ENCODE data around the gene CAND2. TPM values are rescaled to one million over a fixed set of nuclear protein-coding genes. Genes with fewer than 3 reads are reported as not detected.
"Not testable (repeated sequence)": the region's sequence is repeated elsewhere in the genome, so short reads cannot be mapped to it uniquely, and the experiment has no call there.

Gene CAND2
- total and polyA plus RNA-seq, 10 of the 15 experiments (the other 5 are each of a cell fraction or from before 2014, with no cell fraction given) = 0.03 to 1.9 (median 0.52) TPM

GRCh38 chr3:12878758-12879157 lies 82.3 kb downstream of the CAND2 start:
- H3K4me3 ChIP-seq; intact Hi-C loops (cut with micrococcal nuclease; ENCODE audit: unreplicated experiment); H3K27ac ChIP-seq (ENCODE audit: control insufficient read depth, insufficient read depth); ATAC-seq; H3K9me3 ChIP-seq (replicated peaks; ENCODE audit: control insufficient read depth, insufficient read depth, low read length); H3K27me3 ChIP-seq (replicated peaks in 1 of 2; ENCODE audit: control insufficient read depth in 2 of 2, insufficient read depth in 2 of 2, low read length in 1 of 2); POLR2A ChIA-PET; H2AFZ ChIP-seq (ENCODE audit: control insufficient read depth, low read depth, low read length); in situ Hi-C loops (cut with MboI); FAIRE-seq; H3K79me2 ChIP-seq (ENCODE audit: control insufficient read depth, insufficient read depth, low read length); H4K20me1 ChIP-seq (ENCODE audit: control insufficient read depth, insufficient read depth); H3K36me3 ChIP-seq (ENCODE audit: control insufficient read depth in 2 of 2, insufficient read depth in 2 of 2, low read length in 1 of 2); SMC1A ChIA-PET (ENCODE audit: uncharacterized antibody, unreplicated experiment); BruUV-seq (replicated peaks); H3K9ac ChIP-seq (ENCODE audit: control insufficient read depth, insufficient read depth, low read length); H3K4me2 ChIP-seq (ENCODE audit: control insufficient read depth, insufficient read depth); DNase-seq (ENCODE audit: low read depth, low spot score): not testable (repeated sequence)
- ChIA-PET RAD21 (ENCODE audit: unreplicated experiment) (interaction anchor here (1.3 kb wide), 1 partner anchor 11 kb away, joined by 4 read pairs; no protein-coding TSS in a partner anchor), CTCF (interaction anchor here (0.9 to 15.3 kb wide), 3 partner anchors 9 to 106 kb away, joined by 3 to 271 read pairs (median 3); no protein-coding TSS in a partner anchor)
- WGBS (ENCODE audit: insufficient coverage, insufficient replicate concordance, low lambda C conversion rate, missing lambda C conversion rate) = 37% methylated on average over 2 of the region's 2 CpGs
- peaks cover 14% of the 10 kb centered on the region for H3K4me1 ChIP-seq (ENCODE audit: control insufficient read depth, insufficient read depth, low read length)

GRCh38 chr3:12879191-12879815 lies 82.8 kb downstream of the CAND2 start:
- no TSS peak for BruUV-seq (replicated peaks)
- H3K9ac ChIP-seq (ENCODE audit: control insufficient read depth, insufficient read depth, low read length) = no peak overlapping the region
- TF ChIP-seq IKZF2 (IDR thresholded peaks at IDR 0.05) = no peak
- TF ChIP-seq REST (IDR thresholded peaks at IDR 0.05; ENCODE audit: low read depth, low read length) = peak; percentile 56; the same call in 1 of the 2 replicates
- H3K4me3 ChIP-seq = no peak overlapping the region
- no peaks in the 10 kb centered on the region for H3K79me2 ChIP-seq (ENCODE audit: control insufficient read depth, insufficient read depth, low read length)
- FAIRE-seq = no peak
- H3K27ac ChIP-seq (ENCODE audit: control insufficient read depth, insufficient read depth) = no peak overlapping the region
- no peaks in the 10 kb centered on the region for H3K36me3 ChIP-seq (ENCODE audit: control insufficient read depth in 2 of 2, insufficient read depth in 2 of 2, low read length in 1 of 2)
- no peaks in the 10 kb centered on the region; the same call in 2 of the 3 replicates for H3K9me3 ChIP-seq (replicated peaks; ENCODE audit: control insufficient read depth, insufficient read depth, low read length)
- CTCF ChIA-PET = interaction anchor here (0.9 to 15.3 kb wide), 4 partner anchors 9 to 105 kb away, joined by 3 to 271 read pairs (median 6); no protein-coding TSS in a partner anchor
- WGBS (ENCODE audit: insufficient coverage, insufficient replicate concordance, low lambda C conversion rate, missing lambda C conversion rate) = 77% methylated on average over 5 of the region's 5 CpGs
- RAD21 ChIA-PET (ENCODE audit: unreplicated experiment) = no interaction called here
- no peaks in the 10 kb centered on the region for H4K20me1 ChIP-seq (ENCODE audit: control insufficient read depth, insufficient read depth)
- in situ Hi-C loops (cut with MboI) (no loop called here), intact Hi-C loops (cut with micrococcal nuclease; ENCODE audit: unreplicated experiment) (no loop called here)
- POLR2A ChIA-PET = no interaction called here
- DNase-seq (ENCODE audit: low read depth, low spot score) = no peak
- no peaks in the 10 kb centered on the region for H3K27me3 ChIP-seq (replicated peaks in 1 of 2; ENCODE audit: control insufficient read depth in 2 of 2, insufficient read depth in 2 of 2, low read length in 1 of 2)
- H3K4me1 ChIP-seq (ENCODE audit: control insufficient read depth, insufficient read depth, low read length) = peaks cover 14% of the 10 kb centered on the region
- no peak overlapping the region for H2AFZ ChIP-seq (ENCODE audit: control insufficient read depth, low read depth, low read length)
- no peak overlapping the region for H3K4me2 ChIP-seq (ENCODE audit: control insufficient read depth, insufficient read depth)
- SMC1A ChIA-PET (ENCODE audit: uncharacterized antibody, unreplicated experiment) = interaction anchor here (0.6 kb wide), 1 partner anchor 254 kb away, joined by 3 read pairs; no protein-coding TSS in a partner anchor
- ATAC-seq = no peak

All from GM12878 (cell line).